ENCODE measurements around the gene YY2.

GRCh38 chrX:21831496-21831895 is 24.3 kb upstream of the YY2 start:
- TF ChIP-seq RAD21 (IDR thresholded peaks at IDR 0.05 in 1 of 2, conservative IDR thresholded peaks at IDR 0.05 in 1 of 2; ENCODE audit: low read depth in 2 of 2, low read length in 2 of 2) (no peak), CHD2 (IDR thresholded peaks at IDR 0.05; ENCODE audit: low read length) (no peak), NANOG (IDR thresholded peaks at IDR 0.05; ENCODE audit: insufficient read depth, low read depth, low read length, poor library complexity, severe bottlenecking) (no peak), POLR2A (IDR thresholded peaks at IDR 0.05; ENCODE audit: control extremely low read depth in 1 of 2, low read depth in 2 of 2, low read length in 2 of 2) (no peak), ATF3 (IDR thresholded peaks at IDR 0.05; ENCODE audit: insufficient read depth, low read depth, low read length) (no peak), SUZ12 (IDR thresholded peaks at IDR 0.05; ENCODE audit: low read length) (no peak)
- TF ChIP-seq, protein P1, sequence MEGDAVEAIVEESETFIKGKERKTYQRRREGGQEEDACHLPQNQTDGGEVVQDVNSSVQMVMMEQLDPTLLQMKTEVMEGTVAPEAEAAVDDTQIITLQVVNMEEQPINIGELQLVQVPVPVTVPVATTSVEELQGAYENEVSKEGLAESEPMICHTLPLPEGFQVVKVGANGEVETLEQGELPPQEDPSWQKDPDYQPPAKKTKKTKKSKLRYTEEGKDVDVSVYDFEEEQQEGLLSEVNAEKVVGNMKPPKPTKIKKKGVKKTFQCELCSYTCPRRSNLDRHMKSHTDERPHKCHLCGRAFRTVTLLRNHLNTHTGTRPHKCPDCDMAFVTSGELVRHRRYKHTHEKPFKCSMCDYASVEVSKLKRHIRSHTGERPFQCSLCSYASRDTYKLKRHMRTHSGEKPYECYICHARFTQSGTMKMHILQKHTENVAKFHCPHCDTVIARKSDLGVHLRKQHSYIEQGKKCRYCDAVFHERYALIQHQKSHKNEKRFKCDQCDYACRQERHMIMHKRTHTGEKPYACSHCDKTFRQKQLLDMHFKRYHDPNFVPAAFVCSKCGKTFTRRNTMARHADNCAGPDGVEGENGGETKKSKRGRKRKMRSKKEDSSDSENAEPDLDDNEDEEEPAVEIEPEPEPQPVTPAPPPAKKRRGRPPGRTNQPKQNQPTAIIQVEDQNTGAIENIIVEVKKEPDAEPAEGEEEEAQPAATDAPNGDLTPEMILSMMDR (IDR thresholded peaks at IDR 0.05; ENCODE audit: control extremely low read depth in 1 of 3, insufficient read depth in 1 of 3, low read depth in 1 of 3, low read length in 3 of 3), result no peak
